Nasal cavity respiratory epithelium epithelial cell of viscerocranial mucosa (primary cell): ENCODE data around the gene CSAG3. TPM values are rescaled to one million over a fixed set of nuclear protein-coding genes. Genes with fewer than 3 reads are reported as not detected.

ENCODE experiments used
- total RNA-seq: library from RNA; depleted of rRNA; stranded (reverse); fragments of >200 nt; gene quantifications from 2 replicates; pipeline ENCODE4 v1.2.3, GENCODE V29; 2014

The CSAG3 gene
- not detected in 2 replicates for total RNA-seq

DNA sequence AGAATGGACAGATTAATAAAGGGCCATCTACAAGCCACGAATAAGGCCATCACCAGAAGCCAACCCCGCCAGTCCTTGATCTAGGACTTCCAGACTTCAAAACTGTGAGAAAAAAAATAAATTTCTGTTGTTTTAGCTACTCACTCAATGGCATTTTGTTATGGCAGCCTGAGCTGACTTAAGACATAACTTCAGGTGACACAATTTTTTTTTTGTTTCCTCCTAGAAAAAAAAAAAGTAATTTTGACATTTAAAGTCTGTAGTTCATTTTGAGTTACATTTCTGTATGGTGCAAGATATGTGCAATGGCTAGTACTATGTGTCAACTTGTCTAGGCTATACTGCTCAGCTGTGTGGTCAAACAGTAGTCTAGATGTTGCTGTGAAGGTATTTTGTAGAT lies at the start of gene CSAG3:
CSAG3 (plus strand) TSS at position 301 of the 400 bp plus-strand sequence.

DNA sequence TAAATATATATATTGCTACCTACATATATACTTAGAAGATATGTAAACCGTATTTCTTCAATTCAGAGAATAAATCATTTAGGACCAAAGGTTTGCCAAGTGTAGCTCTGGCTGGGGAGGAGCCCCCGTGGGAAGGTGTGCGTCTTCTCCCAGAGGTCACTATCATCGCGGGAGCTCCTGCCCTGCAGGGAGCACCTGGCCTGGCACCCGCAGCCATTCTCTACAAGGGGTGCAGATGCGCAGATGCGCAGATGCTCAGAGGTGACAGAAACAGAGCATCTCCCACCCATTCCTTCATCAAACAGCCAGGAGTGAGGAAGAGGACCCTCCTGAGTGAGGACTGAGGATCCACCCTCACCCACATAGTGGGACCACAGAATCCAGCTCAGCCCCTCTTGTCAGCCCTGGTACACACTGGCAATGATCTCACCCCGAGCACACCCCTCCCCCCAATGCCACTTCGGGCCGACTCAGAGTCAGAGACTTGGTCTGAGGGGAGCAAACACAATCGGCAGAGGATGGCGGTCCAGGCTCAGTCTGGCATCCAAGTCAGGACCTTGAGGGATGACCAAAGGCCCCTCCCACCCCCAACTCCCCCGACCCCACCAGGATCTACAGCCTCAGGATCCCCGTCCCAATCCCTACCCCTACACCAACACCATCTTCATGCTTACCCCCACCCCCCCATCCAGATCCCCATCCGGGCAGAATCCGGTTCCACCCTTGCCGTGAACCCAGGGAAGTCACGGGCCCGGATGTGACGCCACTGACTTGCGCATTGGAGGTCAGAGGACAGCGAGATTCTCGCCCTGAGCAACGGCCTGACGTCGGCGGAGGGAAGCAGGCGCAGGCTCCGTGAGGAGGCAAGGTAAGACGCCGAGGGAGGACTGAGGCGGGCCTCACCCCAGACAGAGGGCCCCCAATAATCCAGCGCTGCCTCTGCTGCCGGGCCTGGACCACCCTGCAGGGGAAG lies 44.9 kb upstream of the CSAG3 start, which contains the start of gene MAGEA2B:
MAGEA2B (plus strand) TSS at position 814 of the 973 bp plus-strand sequence. CDS start 2,479 bp downstream, outside the sequence.

DNA sequence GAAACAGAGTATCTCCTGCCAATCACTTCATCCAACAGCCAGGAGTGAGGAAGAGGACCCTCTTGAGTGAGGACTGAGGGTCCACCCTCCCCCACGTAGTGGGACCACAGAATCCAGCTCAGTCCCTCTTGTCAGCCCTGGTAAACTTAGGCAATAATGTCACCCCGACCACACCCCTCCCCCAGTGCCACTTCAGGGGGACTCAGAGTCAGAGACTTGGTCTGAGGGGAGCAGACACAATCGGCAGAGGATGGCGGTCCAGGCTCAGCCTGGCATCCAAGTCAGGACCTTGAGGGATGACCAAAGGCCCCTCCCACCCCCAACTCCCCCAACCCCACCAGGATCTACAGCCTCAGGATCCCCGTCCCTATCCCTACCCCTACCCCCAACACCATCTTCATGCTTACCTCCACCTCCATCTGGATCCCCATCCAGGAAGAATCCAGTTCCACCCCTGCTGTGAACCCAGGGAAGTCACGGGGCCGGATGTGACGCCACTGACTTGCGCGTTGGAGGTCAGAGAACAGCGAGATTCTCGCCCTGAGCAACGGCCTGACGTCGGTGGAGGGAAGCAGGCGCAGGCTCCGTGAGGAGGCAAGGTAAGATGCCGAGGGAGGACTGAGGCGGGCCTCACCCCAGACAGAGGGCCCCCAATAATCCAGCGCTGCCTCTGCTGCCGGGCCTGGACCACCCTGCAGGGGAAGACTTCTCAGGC lies 25.6 kb upstream of the CSAG3 start, which contains the start of the genes CSAG1 and MAGEA12:
CSAG1 (minus strand) TSS at position 461 of the 715 bp plus-strand sequence. CDS start 1,261 bp downstream, outside the sequence.
MAGEA12 (plus strand) TSS at position 497 of the 715 bp plus-strand sequence. CDS start 2,405 bp downstream, outside the sequence.

DNA sequence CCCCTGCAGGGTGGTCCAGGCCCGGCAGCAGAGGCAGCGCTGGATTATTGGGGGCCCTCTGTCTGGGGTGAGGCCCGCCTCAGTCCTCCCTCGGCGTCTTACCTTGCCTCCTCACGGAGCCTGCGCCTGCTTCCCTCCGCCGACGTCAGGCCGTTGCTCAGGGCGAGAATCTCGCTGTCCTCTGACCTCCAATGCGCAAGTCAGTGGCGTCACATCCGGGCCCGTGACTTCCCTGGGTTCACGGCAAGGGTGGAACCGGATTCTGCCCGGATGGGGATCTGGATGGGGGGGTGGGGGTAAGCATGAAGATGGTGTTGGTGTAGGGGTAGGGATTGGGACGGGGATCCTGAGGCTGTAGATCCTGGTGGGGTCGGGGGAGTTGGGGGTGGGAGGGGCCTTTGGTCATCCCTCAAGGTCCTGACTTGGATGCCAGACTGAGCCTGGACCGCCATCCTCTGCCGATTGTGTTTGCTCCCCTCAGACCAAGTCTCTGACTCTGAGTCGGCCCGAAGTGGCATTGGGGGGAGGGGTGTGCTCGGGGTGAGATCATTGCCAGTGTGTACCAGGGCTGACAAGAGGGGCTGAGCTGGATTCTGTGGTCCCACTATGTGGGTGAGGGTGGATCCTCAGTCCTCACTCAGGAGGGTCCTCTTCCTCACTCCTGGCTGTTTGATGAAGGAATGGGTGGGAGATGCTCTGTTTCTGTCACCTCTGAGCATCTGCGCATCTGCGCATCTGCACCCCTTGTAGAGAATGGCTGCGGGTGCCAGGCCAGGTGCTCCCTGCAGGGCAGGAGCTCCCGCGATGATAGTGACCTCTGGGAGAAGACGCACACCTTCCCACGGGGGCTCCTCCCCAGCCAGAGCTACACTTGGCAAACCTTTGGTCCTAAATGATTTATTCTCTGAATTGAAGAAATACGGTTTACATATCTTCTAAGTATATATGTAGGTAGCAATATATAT lies 5.0 kb upstream of the CSAG3 start, which contains the start of gene MAGEA2:
MAGEA2 (minus strand) TSS at position 157 of the 965 bp plus-strand sequence. CDS start 2,479 bp downstream, outside the sequence.

GRCh38 chrX:152769549-152770289 lies 10.7 kb downstream of the CSAG3 start, which contains the start of gene MAGEA6:
TSS of gene MAGEA6 (minus strand) at chrX:152769689. CDS start at chrX:152767650, 2,039 bp downstream.

Other genes with a start within 250 kb of the CSAG3 start
- under 0.01 and 0.34 TPM in 2 replicates for gene GABRQ, start 121.3 kb upstream of the CSAG3 start, total RNA-seq
- gene MAGEA3, start 60.4 kb upstream of the CSAG3 start, total RNA-seq = not detected in 2 replicates
- not detected in 2 replicates for gene CSAG2, start 49.9 kb upstream of the CSAG3 start, total RNA-seq
- gene MAGEA2B, start 44.6 kb upstream of the CSAG3 start, total RNA-seq = not detected in 2 replicates
- gene CSAG1, start 25.5 kb upstream of the CSAG3 start, total RNA-seq = not detected in 2 replicates
- gene MAGEA12, start 25.5 kb upstream of the CSAG3 start, total RNA-seq = not detected in 2 replicates
- gene MAGEA2, start 5.4 kb upstream of the CSAG3 start, total RNA-seq = not detected in 2 replicates
- not detected in 2 replicates for gene MAGEA6, start 10.5 kb downstream of the CSAG3 start, total RNA-seq
- gene CETN2, start 71.5 kb downstream of the CSAG3 start, total RNA-seq = 26.3 and 28.2 TPM in 2 replicates
- gene NSDHL, start 71.8 kb downstream of the CSAG3 start, total RNA-seq = 20.8 and 28.8 TPM in 2 replicates
- 143 and 162 TPM in 2 replicates for gene ZNF185, start 138.8 kb downstream of the CSAG3 start, total RNA-seq
- not detected in 2 replicates for gene PNMA5, start 234.9 kb downstream of the CSAG3 start, total RNA-seq